Activated CD4-positive, alpha-beta T cell treated with anti-CD3 and anti-CD28 coated beads, Interleukin-2, Interleukin-6, amounts not matched to agents 100 ng/mL and 50 ng/mL, durations not matched to agents 16 hours and 8 hours (primary cell): ENCODE measurements around the gene CEACAM7.

Experiments
- DNase-seq: peaks from one replicate; pipeline ENCODE4 v3.0.0-alpha.2; 2020

The CEACAM7 gene

GRCh38 chr19:41699968-41700323 is 11.9 kb upstream of the CEACAM7 start:
- DNase-seq = no peak

DNA sequence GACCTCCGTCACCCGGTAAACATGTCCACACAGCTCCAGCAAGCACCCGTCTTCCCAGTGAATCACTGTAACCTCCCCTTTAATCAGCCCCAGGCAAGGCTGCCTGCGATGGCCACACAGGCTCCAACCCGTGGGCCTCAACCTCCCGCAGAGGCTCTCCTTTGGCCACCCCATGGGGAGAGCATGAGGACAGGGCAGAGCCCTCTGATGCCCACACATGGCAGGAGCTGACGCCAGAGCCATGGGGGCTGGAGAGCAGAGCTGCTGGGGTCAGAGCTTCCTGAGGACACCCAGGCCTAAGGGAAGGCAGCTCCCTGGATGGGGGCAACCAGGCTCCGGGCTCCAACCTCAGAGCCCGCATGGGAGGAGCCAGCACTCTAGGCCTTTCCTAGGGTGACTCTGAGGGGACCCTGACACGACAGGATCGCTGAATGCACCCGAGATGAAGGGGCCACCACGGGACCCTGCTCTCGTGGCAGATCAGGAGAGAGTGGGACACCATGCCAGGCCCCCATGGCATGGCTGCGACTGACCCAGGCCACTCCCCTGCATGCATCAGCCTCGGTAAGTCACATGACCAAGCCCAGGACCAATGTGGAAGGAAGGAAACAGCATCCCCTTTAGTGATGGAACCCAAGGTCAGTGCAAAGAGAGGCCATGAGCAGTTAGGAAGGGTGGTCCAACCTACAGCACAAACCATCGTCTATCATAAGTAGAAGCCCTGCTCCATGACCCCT is 11.3 kb upstream of the CEACAM7 start:
- no peak for DNase-seq

- no peak for DNase-seq
These were observed 10.7 kb upstream of the CEACAM7 start for GRCh38 chr19:41698746-41699230.

DNA sequence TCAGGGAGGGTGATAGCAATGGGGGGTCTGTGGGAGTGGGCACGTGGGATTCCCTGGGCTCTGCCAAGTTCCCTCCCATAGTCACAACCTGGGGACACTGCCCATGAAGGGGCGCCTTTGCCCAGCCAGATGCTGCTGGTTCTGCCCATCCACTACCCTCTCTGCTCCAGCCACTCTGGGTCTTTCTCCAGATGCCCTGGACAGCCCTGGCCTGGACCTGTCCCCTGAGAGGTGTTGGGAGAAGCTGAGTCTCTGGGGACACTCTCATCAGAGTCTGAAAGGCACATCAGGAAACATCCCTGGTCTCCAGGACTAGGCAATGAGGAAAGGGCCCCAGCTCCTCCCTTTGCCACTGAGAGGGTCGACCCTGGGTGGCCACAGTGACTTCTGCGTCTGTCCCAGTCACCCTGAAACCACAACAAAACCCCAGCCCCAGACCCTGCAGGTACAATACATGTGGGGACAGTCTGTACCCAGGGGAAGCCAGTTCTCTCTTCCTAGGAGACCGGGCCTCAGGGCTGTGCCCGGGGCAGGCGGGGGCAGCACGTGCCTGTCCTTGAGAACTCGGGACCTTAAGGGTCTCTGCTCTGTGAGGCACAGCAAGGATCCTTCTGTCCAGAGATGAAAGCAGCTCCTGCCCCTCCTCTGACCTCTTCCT is 9.3 kb upstream of the CEACAM7 start:
- DNase-seq = no peak

GRCh38 chr19:41696402-41697197 is 8.5 kb upstream of the CEACAM7 start:
- DNase-seq = no peak

DNA sequence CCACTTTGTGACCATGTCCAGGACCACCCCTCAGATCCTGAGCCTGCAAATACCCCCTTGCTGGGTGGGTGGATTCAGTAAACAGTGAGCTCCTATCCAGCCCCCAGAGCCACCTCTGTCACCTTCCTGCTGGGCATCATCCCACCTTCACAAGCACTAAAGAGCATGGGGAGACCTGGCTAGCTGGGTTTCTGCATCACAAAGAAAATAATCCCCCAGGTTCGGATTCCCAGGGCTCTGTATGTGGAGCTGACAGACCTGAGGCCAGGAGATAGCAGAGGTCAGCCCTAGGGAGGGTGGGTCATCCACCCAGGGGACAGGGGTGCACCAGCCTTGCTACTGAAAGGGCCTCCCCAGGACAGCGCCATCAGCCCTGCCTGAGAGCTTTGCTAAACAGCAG is 7.7 kb upstream of the CEACAM7 start:
- no peak for DNase-seq

DNA sequence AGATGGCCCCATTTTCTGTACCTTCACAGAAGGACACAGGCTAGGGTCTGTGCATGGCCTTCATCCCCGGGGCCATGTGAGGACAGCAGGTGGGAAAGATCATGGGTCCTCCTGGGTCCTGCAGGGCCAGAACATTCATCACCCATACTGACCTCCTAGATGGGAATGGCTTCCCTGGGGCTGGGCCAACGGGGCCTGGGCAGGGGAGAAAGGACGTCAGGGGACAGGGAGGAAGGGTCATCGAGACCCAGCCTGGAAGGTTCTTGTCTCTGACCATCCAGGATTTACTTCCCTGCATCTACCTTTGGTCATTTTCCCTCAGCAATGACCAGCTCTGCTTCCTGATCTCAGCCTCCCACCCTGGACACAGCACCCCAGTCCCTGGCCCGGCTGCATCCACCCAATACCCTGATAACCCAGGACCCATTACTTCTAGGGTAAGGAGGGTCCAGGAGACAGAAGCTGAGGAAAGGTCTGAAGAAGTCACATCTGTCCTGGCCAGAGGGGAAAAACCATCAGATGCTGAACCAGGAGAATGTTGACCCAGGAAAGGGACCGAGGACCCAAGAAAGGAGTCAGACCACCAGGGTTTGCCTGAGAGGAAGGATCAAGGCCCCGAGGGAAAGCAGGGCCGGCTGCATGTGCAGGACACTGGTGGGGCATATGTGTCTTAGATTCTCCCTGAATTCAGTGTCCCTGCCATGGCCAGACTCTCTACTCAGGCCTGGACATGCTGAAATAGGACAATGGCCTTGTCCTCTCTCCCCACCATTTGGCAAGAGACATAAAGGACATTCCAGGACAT is 7.0 kb upstream of the CEACAM7 start:
- no peak for DNase-seq

DNA sequence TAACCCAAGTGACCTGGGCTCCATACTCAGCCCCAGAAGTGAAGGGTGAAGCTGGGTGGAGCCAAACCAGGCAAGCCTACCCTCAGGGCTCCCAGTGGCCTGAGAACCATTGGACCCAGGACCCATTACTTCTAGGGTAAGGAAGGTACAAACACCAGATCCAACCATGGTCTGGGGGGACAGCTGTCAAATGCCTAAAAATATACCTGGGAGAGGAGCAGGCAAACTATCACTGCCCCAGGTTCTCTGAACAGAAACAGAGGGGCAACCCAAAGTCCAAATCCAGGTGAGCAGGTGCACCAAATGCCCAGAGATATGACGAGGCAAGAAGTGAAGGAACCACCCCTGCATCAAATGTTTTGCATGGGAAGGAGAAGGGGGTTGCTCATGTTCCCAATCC is 6.1 kb upstream of the CEACAM7 start:
- DNase-seq = no peak

GRCh38 chr19:41691268-41691970 is 3.3 kb upstream of the CEACAM7 start:
- peak; percentile 42 for DNase-seq

- no peak for DNase-seq
These were observed 2.7 kb upstream of the CEACAM7 start for GRCh38 chr19:41690801-41691065.

- DNase-seq = no peak
These were observed 2.1 kb upstream of the CEACAM7 start for GRCh38 chr19:41689993-41690800.

DNA sequence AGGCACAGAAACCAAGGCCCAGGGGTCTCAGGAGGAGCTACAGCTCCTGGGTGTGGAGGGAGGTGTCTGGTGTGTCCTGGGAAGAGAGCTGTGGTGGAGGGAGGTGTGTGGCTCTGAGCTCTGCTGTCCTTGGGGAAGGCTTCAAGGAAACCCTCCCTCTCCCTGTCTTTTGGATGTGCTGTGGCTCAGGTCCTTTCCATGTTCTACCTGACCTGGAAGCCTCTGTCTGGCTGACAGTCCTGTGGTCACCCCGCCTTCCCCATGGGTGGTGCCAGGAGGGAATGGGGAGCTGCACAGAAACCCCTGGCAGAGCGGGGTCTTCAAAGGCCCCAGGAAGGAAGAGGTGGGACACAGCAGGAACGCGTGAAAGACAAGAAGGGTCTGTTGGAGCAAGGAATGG is 617 bp upstream of the CEACAM7 start:
- DNase-seq = no peak

- no peak for DNase-seq
These were observed 651 bp downstream of the CEACAM7 start for GRCh38 chr19:41687419-41687818.

DNA sequence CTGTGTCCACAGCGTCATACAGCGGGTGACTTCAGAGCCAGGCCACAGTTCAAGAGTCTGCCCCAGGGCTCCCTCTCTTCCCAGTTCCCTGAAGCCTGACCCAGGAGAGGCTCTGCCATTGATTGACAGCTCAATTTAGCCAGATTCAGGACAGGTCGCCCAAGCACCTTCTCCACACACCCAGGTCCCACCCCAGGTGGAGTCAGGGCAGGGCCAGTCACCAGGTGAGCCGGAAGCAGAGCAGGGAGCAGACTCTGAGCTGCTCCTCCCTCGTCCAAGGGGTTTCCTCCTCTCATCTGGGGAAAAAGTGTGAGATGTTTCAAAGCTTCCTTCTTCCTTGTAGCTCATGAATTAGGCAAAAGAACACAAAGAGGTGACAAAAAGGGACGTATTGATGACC is 5.6 kb downstream of the CEACAM7 start:
- no peak for DNase-seq

DNA sequence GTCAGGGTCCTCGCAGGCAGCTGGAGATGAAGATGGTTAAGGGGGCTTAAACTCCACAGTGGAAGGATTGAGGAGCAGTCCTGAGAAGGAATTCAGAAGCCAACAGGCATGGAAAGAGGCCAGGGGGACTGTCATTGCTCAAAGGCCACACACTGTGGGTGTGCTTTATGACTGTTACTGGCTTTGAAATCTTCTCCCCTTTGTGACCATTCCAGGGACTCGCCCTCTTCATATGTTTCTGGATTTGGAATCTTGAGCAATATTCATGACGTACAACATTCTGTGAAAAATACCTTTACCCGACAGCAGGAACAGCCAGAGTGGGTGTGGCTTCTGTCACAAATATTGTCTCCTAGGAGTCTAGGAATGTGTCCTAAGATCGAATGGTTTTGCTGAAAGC is 16.6 kb downstream of the CEACAM7 start:
- DNase-seq = no peak

DNA sequence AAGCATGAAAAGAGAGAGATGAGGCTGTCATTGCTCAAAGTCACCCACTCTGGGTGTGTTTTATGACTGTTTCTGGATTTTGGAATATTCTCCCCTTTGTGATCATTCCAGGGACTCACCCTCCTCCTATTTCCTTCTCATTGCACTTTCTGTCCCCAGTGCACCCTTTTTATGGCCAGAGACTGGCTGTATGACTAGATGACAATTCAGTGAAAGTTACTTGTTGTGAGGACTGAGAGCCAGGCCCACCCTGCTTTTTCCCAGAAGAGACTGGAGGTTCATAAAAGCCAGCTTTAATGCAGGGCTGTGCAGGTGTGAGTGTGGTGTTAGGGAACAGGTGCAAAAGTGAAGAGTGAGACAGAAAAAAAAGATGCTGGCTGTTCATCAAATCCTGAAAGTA is 17.3 kb downstream of the CEACAM7 start:
- DNase-seq = no peak

GRCh38 chr19:41668315-41668714 is 19.8 kb downstream of the CEACAM7 start:
- no peak for DNase-seq

GRCh38 chr19:41666075-41666474 is 22.0 kb downstream of the CEACAM7 start:
- no peak for DNase-seq

DNA sequence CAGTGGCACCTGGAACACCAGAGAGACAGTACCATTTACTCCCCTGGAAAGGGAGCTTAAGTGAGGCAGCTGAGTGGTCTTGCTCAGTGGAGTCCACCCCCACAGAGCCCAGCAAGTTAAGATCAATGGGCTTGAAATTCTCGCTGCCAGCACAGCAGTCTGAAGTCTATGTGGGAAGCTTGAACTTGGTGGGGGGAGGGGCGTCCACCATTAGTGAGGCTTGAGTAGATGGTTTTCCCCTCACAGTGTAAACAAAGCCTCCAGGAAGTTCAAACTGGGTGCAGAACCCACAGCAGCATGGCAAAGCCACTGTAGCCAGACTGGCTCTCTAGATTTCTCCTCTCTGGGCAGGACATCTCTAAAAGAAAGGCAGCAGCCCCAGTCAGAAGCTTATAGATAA is 30.9 kb downstream of the CEACAM7 start:
- no peak for DNase-seq

DNA sequence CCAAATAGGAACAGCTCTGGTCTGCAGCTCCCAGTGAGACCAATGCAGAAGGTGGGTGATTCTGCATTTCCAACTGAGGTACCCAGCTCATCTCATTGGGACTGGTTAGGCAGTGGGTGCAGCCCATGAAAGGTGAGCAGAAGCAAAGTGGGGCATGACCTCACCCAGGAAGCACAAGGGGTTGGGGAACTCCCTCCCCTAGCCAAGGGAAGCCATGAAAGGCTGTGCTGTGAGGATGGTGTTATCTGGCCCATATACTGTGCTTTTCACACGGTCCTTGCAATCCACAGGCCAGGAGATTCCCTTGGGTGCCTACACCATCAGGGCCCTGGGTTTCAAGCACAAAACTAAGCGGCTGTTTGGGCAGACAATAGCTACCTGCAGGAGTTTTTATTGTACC is 31.3 kb downstream of the CEACAM7 start:
- peak; percentile 9 for DNase-seq

DNA sequence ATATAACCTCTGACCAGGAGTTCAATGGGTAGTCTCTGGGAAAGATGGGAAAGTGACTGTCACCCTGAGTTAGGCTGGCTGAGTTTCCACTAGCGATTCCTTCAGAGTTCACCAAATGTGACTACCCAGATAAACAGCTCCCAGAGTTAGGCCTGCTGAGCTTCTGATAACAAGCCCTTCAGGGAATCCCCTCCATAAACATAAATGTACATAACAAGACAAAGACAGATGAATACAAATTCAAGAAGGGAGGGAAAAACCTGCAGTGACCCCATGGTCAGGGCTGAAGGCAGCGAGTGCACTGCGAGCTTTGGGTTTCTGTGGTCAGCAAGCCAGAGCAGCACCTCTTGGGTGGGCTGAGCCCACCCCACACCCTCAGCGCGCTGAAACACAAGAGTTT is 35.8 kb downstream of the CEACAM7 start:
- DNase-seq = no peak

GRCh38 chr19:41649827-41650226 is 38.2 kb downstream of the CEACAM7 start:
- no peak for DNase-seq
